ENCODE measurements around the gene SH2D3A.

DNA sequence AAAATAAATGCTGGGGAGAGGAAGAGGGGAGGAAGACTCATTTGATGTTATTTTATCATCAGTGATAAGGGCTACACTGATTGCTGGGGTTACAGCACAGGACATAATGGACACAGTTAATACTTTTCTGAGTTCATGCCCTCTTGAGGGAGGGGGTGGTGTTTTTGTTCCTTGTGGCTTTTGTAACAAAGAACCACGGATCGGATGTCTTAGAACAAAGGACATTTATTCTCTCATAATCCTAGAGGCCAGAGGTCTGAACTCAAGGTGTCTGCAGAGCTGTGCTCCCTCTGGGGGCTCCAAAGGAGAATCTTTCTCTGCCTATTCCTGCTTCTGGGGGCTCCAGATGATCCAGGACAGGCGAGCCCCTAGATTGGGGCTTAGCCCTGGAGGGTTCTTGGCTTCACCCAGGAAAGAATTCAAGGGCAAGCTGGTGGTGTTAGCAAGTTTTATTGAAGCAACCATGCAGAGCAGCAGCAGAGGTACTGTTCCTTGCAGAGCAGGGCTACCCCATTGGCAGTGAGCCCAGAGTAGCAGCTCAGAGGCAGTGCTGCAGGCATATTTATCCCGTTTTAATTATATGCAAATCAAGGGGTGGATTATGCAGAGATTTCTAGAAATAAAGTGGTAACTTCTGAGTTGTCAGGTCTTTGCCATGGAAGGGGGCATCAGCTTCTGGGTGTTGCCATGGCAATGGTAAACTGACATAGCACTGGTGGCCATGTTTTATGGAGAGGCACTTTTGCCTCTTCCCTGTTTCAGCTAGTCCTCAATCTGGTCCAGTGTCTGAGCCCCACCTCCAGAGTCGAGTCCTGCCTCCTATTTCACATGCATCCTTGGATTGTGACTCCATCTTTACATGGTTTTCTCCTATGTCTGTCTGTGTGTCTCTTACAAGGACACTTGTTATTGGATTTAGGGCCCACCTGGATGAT, 23.2 kb upstream of the SH2D3A start:
- TF ChIP-seq POLR2A (IDR thresholded peaks at IDR 0.05), result no peak
- TF ChIP-seq CTCF (IDR thresholded peaks at IDR 0.05), result no peak
